Stimulated activated CD8-positive, alpha-beta memory T cell treated with anti-CD3 and anti-CD28 coated beads, Interleukin-2, amount 100 ng/mL, for 1 hour (primary cell): Measurements from ENCODE around the gene ARVCF.

Experiments used
- DNase-seq, 2 donors: peaks; one replicate each; pipeline ENCODE4 v3.0.0-alpha.2; 2020; ENCODE audit warnings: low read depth in 2 of 2

Gene ARVCF

GRCh38 chr22:19961868-19962245 is 54.8 kb downstream of the ARVCF start:
- no peak for DNase-seq

- DNase-seq, result no peak
Measured at GRCh38 chr22:19961201-19961580, 55.4 kb downstream of the ARVCF start.

GRCh38 chr22:19960491-19961200 is 56.0 kb downstream of the ARVCF start:
- no peak for DNase-seq

- DNase-seq, result no peak
Measured at GRCh38 chr22:19959587-19960490, 56.8 kb downstream of the ARVCF start.

- DNase-seq, result no peak
Measured at GRCh38 chr22:19959043-19959586, 57.5 kb downstream of the ARVCF start.

- no peak for DNase-seq
Measured at GRCh38 chr22:19958083-19959042, 58.3 kb downstream of the ARVCF start.

GRCh38 chr22:19957445-19957844 is 59.2 kb downstream of the ARVCF start:
- DNase-seq, result no peak

- no peak for DNase-seq
Measured at GRCh38 chr22:19955241-19956128, 61.1 kb downstream of the ARVCF start.

GRCh38 chr22:19951346-19951745 is 65.3 kb downstream of the ARVCF start:
- DNase-seq, result no peak

- no peak for DNase-seq
Measured at GRCh38 chr22:19948057-19948760, 68.4 kb downstream of the ARVCF start.

GRCh38 chr22:19943082-19944026 is 73.3 kb downstream of the ARVCF start:
- no peak for DNase-seq

GRCh38 chr22:19942157-19943081 is 74.2 kb downstream of the ARVCF start:
- no peak for DNase-seq

- DNase-seq, result peak in 1 of 2 donors; percentile 49
Measured at GRCh38 chr22:19941365-19942082, 75.1 kb downstream of the ARVCF start, which contains the start of the genes COMT and TXNRD2. COMT (plus strand) TSS chr22:19941772; CDS start chr22:19962527, 20,755 bp downstream. TXNRD2 (minus strand) TSS chr22:19941818; CDS start chr22:19941803, 15 bp downstream.

- DNase-seq, result no peak
Measured at GRCh38 chr22:19940536-19941364, 75.9 kb downstream of the ARVCF start.

GRCh38 chr22:19937616-19938473 is 78.8 kb downstream of the ARVCF start:
- DNase-seq, result no peak
